Hepatocyte (in vitro differentiated cells): ENCODE measurements around the gene MT1F.

Experiments used
- CTCF ChIP-seq: fragments of 200-600 bp; sonication (generic); IDR thresholded peaks from 2 replicates; pipeline ENCODE4 v1.5.1; 2016; ENCODE audit warnings: antibody characterized with exemption, mild to moderate bottlenecking; ENCODE audit not compliant: poor library complexity
- EZH2 ChIP-seq: fragments of 200-600 bp; sonication (generic); IDR thresholded peaks from 2 replicates; pipeline ENCODE4 v1.6.1; 2016; ENCODE audit warnings: antibody characterized with exemption, mild to moderate bottlenecking, borderline replicate concordance

- TF ChIP-seq CTCF (no peak), EZH2 (no peak)
Measured at GRCh38 chr16:56675685-56676210, 18.0 kb downstream of the MT1F start.
